A549 (cell line): ENCODE measurements around the gene ENDOG. TPM values are rescaled to one million over a fixed set of nuclear protein-coding genes. Genes with fewer than 3 reads are reported as not detected.

Experiments used
- ATAC-seq, 2 experiments: fragments of 200-7000 bp in 1 of 2; fragments of >200 bp in 1 of 2; cut with Nextera tagmentation in 1 of 2; cut with Tn5 transposase in 1 of 2; 3 replicates each; pipeline versions ENCODE4 v1.8.0 to v1.9.1; 2018 to 2020; ENCODE audit warnings: mild to moderate bottlenecking in 1 of 2, moderate library complexity in 1 of 2
- CTCF ChIA-PET: fragments of 300-600 bp; sonication (Branson Sonifier 250); formaldehyde crosslinking; extraction: SDS; loops from one replicate; lab custom pipeline; 2021; ENCODE audit warnings: antibody characterized with exemption, inconsistent platforms; lab: Yijun Ruan, JAX
- POLR2A ChIA-PET: fragments of 350-600 bp; formaldehyde crosslinking; extraction: SDS; loops from one replicate; lab custom pipeline; 2021; ENCODE audit warnings: antibody characterized with exemption, inconsistent platforms; lab: Yijun Ruan, JAX
- DNase-seq, 2 experiments: peaks; one replicate each; pipeline versions ENCODE4 v3.0.0 to v3.0.0-alpha.2; 2011 to 2016; ENCODE audit warnings: low read depth in 1 of 2, low spot score in 1 of 2
- FAIRE-seq: peaks from 2 replicates; lab custom pipeline; 2011; peaks lifted over from hg19 to GRCh38; lab: Jason Lieb, UNC
- H3K27ac ChIP-seq, 2 experiments: fragments of >200 bp; sonication (Bioruptor Twin); formaldehyde crosslinking; 3 replicates each; pipeline ENCODE4 v1.5.1; 2016 to 2017
- H3K4me1 ChIP-seq: fragments of >200 bp; sonication (Bioruptor Twin); formaldehyde crosslinking; 3 replicates; pipeline ENCODE4 v1.6.1; 2016
- H3K4me2 ChIP-seq: fragments of >200 bp; sonication (Bioruptor Twin); formaldehyde crosslinking; 3 replicates; pipeline ENCODE4 v1.6.1; 2016
- H3K4me3 ChIP-seq: fragments of >200 bp; sonication (Bioruptor Twin); formaldehyde crosslinking; 3 replicates; pipeline ENCODE4 v1.5.1; 2016
- H3K9me3 ChIP-seq: fragments of >200 bp; sonication (Bioruptor Twin); formaldehyde crosslinking; 3 replicates; pipeline ENCODE4 v1.6.1; 2016
- BCL3 ChIP-seq: fragments of >200 bp; sonication (Bioruptor Twin); formaldehyde crosslinking; IDR thresholded peaks from 3 replicates; pipeline ENCODE4 v1.6.1; 2016
- CBX2 ChIP-seq: fragments of 200-600 bp; sonication (generic); IDR thresholded peaks from 2 replicates; pipeline ENCODE4 v1.6.1; 2016; ENCODE audit warnings: low read depth, mild to moderate bottlenecking, borderline replicate concordance
- CBX8 ChIP-seq: fragments of 200-600 bp; sonication (generic); IDR thresholded peaks from 2 replicates; pipeline ENCODE4 v1.6.1; 2016
- CHD2 ChIP-seq: fragments of 150-350 bp; IDR thresholded peaks from 2 replicates; pipeline ENCODE4 v1.6.1; 2014; ENCODE audit warnings: low read length; ENCODE audit not compliant: partially characterized antibody
- CHD4 ChIP-seq: fragments of 200-600 bp; sonication (generic); IDR thresholded peaks from 2 replicates; pipeline ENCODE4 v1.6.1; 2016; ENCODE audit warnings: antibody characterized with exemption, mild to moderate bottlenecking, borderline replicate concordance
- CTCF ChIP-seq: fragments of >200 bp; sonication (Bioruptor Twin); formaldehyde crosslinking; IDR thresholded peaks from 3 replicates; pipeline ENCODE4 v1.5.1; 2016
- ELK1 ChIP-seq: fragments of 150-350 bp; IDR thresholded peaks from 2 replicates; pipeline ENCODE4 v1.6.1; 2014; ENCODE audit warnings: low read depth, mild to moderate bottlenecking, low read length
- ESRRA ChIP-seq: fragments of 150-350 bp; IDR thresholded peaks from 2 replicates; pipeline ENCODE4 v1.6.1; 2014; ENCODE audit warnings: mild to moderate bottlenecking, low read length, borderline replicate concordance
- FOXS1 ChIP-seq: fragments of 250-450 bp; sonication (Bioruptor Pico); IDR thresholded peaks from 2 replicates; pipeline ENCODE4 v1.5.0; 2020; ENCODE audit warnings: mild to moderate bottlenecking, moderate library complexity
- GATA3 ChIP-seq: IDR thresholded peaks from 2 replicates; pipeline ENCODE4 v1.6.1; 2012; ENCODE audit warnings: borderline replicate concordance
- HES2 ChIP-seq: fragments of >200 bp; sonication (Bioruptor Twin); formaldehyde crosslinking; IDR thresholded peaks from 2 replicates; pipeline ENCODE4 v1.6.1; 2016
- HEYL ChIP-seq: fragments of 250-450 bp; sonication (Bioruptor Pico); IDR thresholded peaks from 2 replicates; pipeline ENCODE4 v1.8.0; 2021; ENCODE audit warnings: mild to moderate bottlenecking, moderate library complexity
- HMGXB4 ChIP-seq: fragments of 250-450 bp; sonication (Bioruptor Pico); IDR thresholded peaks from 2 replicates; pipeline ENCODE4 v1.5.0; 2021; ENCODE audit warnings: mild to moderate bottlenecking, moderate library complexity, borderline replicate concordance
- HOXA7 ChIP-seq: fragments of 250-450 bp; sonication (Bioruptor Pico); IDR thresholded peaks from 2 replicates; pipeline ENCODE4 v1.5.0; 2020; ENCODE audit warnings: mild to moderate bottlenecking, moderate library complexity
- HOXB13 ChIP-seq: fragments of 250-450 bp; sonication (Bioruptor Pico); IDR thresholded peaks from 2 replicates; pipeline ENCODE4 v1.5.0; 2020; ENCODE audit warnings: low read depth, mild to moderate bottlenecking, moderate library complexity
- HOXB5 ChIP-seq: fragments of 250-450 bp; sonication (Bioruptor Pico); IDR thresholded peaks from 2 replicates; pipeline ENCODE4 v1.5.0; 2020; ENCODE audit warnings: mild to moderate bottlenecking, moderate library complexity
- JUNB ChIP-seq: fragments of >200 bp; sonication (Bioruptor Twin); formaldehyde crosslinking; IDR thresholded peaks from 2 replicates; pipeline ENCODE4 v1.6.1; 2016
- KDM5A ChIP-seq: fragments of 200-600 bp; sonication (generic); IDR thresholded peaks from 2 replicates; pipeline ENCODE4 v1.6.1; 2016; ENCODE audit warnings: antibody characterized with exemption, mild to moderate bottlenecking
- MAFK ChIP-seq: fragments of 450-650 bp; IDR thresholded peaks from 2 replicates; pipeline ENCODE4 v1.6.1; 2014; ENCODE audit not compliant: partially characterized antibody
- MAX ChIP-seq: IDR thresholded peaks from 2 replicates; pipeline ENCODE4 v1.6.1; 2012
- MYC ChIP-seq: IDR thresholded peaks from 2 replicates; pipeline ENCODE4 v1.6.1; 2012; ENCODE audit warnings: mild to moderate bottlenecking, inconsistent platforms, low read length, improper control_type of control experiment, borderline replicate concordance
- NFE2L2 ChIP-seq: fragments of 150-350 bp; conservative IDR thresholded peaks from 2 replicates; pipeline ENCODE4 v1.6.1; 2014; ENCODE audit warnings: low read length
- NPAS2 ChIP-seq: fragments of 250-450 bp; sonication (Bioruptor Pico); IDR thresholded peaks from 2 replicates; pipeline ENCODE4 v1.8.0; 2022; ENCODE audit warnings: mild to moderate bottlenecking, moderate library complexity, borderline replicate concordance
- NR3C1 ChIP-seq: fragments of >200 bp; sonication (Bioruptor Twin); formaldehyde crosslinking; IDR thresholded peaks from 3 replicates; pipeline ENCODE4 v1.6.1; 2017
- PHF8 ChIP-seq: fragments of 200-600 bp; sonication (generic); IDR thresholded peaks from 2 replicates; pipeline ENCODE4 v1.6.1; 2016; ENCODE audit warnings: low read depth, mild to moderate bottlenecking, antibody characterized with exemption, moderate library complexity, borderline replicate concordance
- POLR2A ChIP-seq: IDR thresholded peaks from 2 replicates; pipeline ENCODE4 v1.6.1; 2012; ENCODE audit warnings: mild to moderate bottlenecking, low read length
- POLR2AphosphoS2 ChIP-seq: conservative IDR thresholded peaks from 2 replicates; pipeline ENCODE4 v1.6.1; 2012; ENCODE audit warnings: low read length, improper control_type of control experiment, inconsistent platforms
- REST ChIP-seq: fragments of 200-600 bp; sonication (generic); IDR thresholded peaks from 2 replicates; pipeline ENCODE4 v1.6.1; 2016; ENCODE audit warnings: antibody characterized with exemption, mild to moderate bottlenecking, moderate library complexity
- SREBF2 ChIP-seq: fragments of 450-650 bp; IDR thresholded peaks from 2 replicates; pipeline ENCODE4 v1.6.1; 2014; ENCODE audit warnings: mild to moderate bottlenecking, moderate library complexity
- ZC3H11A ChIP-seq: fragments of 450-650 bp; IDR thresholded peaks from 2 replicates; pipeline ENCODE4 v1.6.1; 2014; ENCODE audit warnings: antibody characterized with exemption, mild to moderate bottlenecking
- ZSCAN20 ChIP-seq: fragments of 250-450 bp; sonication (Bioruptor Pico); IDR thresholded peaks from 2 replicates; pipeline ENCODE4 v1.8.0; 2022; ENCODE audit warnings: mild to moderate bottlenecking, moderate library complexity
- WGBS: methylation state at CpG from one replicate; pipeline ENCODE4 v1.1.6; 2017; ENCODE audit errors: missing lambda C conversion rate; 5-methylcytosine and 5-hydroxymethylcytosine counted together
- polyA plus RNA-seq, 4 experiments: library from polyadenylated mRNA; depleted of rRNA in 3 of 4; stranded (reverse); fragments of >200 nt; fragmentation: RNase III in 1 of 4; extraction: RNeasy Plus Mini Kit Qiagen cat#74134 plus additional on column Dnase treatment in 1 of 4; gene quantifications; 2 replicates in 3 of 4; 3 replicates in 1 of 4; pipeline ENCODE4 v1.2.3, GENCODE V29; 2011 to 2017

ENDOG gene
- polyA plus RNA-seq, 2 of the 4 experiments (the other 2 are of a cell fraction) = 12.8 to 18.6 TPM

- CTCF ChIA-PET = interaction anchor here (0.5 to 1.2 kb wide), 6 partner anchors 10 to 194 kb away, joined by 3 to 12 read pairs (median 3); partner anchors contain the start of gene ENDOG
- WGBS = 3% methylated on average over 36 of the region's 56 CpGs
- TF ChIP-seq KDM5A (peak; percentile 91), HOXA7 (CRISPR knock-in tag) (no peak), GATA3 (no peak), NPAS2 (CRISPR knock-in tag) (no peak), NR3C1 (no peak), CBX8 (no peak), ESRRA (no peak), ELK1 (no peak), PHF8 (peak; percentile 37; the same call in 1 of the 2 replicates), HOXB13 (CRISPR knock-in tag) (no peak), HOXB5 (CRISPR knock-in tag) (no peak), HES2 (no peak), FOXS1 (CRISPR knock-in tag) (no peak), POLR2AphosphoS2 (no peak), ZSCAN20 (no peak), SREBF2 (no peak), MYC (no peak), NFE2L2 (no peak), REST (no peak), HEYL (CRISPR knock-in tag) (no peak), CHD2 (no peak), MAX (peak; percentile 86), HMGXB4 (CRISPR knock-in tag) (no peak), CBX2 (no peak), POLR2A (peak; percentile 91), CHD4 (no peak), BCL3 (no peak), CTCF (no peak), MAFK (no peak), ZC3H11A (no peak), JUNB (no peak)
Observed at GRCh38 chr9:128829477-128830251, 11.4 kb downstream of the ENDOG start, which contains the start of gene SPOUT1. Gene SPOUT1 (minus strand): TSS chr9:128829794. CDS start chr9:128829780, 14 bp downstream.

More at GRCh38 chr9:128829477-128830251, 11.4 kb downstream of the ENDOG start, which contains the start of gene SPOUT1:
- POLR2A ChIA-PET = interaction anchor here (0.6 to 1.4 kb wide), 7 partner anchors 9 to 687 kb away, joined by 3 to 24 read pairs (median 4); partner anchors contain the start of gene ENDOG
- DNase-seq (peak; percentile 91 to 97), FAIRE-seq (peak; percentile 54), ATAC-seq (peak; percentile 95 to 97)
- Histone ChIP-seq H3K4me3 (peak within 1 kb of the TSS; percentile 84), H3K27ac (peak within 1 kb of the TSS; percentile 83 to 94), H3K4me2 (peak within 1 kb of the TSS; percentile 80), H3K9me3 (no peaks in the 10 kb centered on the region), H3K4me1 (peaks cover 5% of the 10 kb centered on the region; the same call in 1 of the 3 replicates)
